Measurements from ENCODE around the gene RNU1-4.
"Not testable (repeated sequence)": the region's sequence is repeated elsewhere in the genome, so short reads cannot be mapped to it uniquely, and the experiment has no call there.

The RNU1-4 gene

DNA sequence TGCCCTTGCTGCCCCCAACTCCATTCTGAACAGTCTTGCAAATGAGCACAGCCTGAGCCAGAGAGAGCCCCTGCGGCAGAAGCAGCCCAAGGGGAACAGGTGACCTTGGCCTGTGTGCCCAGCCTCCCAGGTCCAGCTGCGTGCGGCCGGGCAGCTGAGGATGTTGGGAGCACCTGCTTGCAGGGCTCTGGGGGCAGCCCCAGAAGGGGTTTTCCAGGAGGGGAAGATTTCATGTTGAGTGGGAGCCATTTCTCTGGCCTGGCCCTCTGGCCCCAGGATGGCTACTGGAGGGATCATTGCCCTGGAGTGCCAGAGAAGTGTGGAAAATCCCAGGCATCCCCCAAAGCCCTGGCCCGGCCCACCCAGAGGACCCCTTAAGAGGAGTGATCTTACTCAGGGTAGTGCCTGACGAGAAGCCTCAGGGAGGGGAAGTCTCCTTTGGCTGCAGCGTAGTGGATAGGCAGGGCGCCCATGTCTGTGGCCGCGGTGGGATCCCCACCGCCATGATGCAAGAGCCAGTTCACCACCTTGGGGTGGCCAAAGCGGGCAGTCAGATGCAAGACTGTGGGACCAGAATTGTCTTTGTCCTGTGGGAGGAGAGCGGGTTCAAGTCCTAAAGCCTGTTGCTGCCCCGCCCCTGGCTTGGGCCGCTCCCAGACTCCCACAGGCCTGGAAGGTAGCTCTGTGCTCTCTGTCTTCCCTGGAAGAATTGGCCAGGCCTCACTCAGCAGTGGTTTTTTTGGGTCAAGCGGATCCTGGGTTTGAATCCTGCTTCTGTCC, 20.6 kb upstream of the RNU1-4 start:
- WGBS (ENCODE audit: insufficient coverage, insufficient read length): no CpG with 5 or more reads among the region's 16 CpGs
- no peak overlapping the region for H3K4me3 ChIP-seq (ENCODE audit: low read length)
- H3K27ac ChIP-seq (ENCODE audit: low read length): no peak overlapping the region
- H3K27me3 ChIP-seq (ENCODE audit: control insufficient read depth, insufficient read depth, low read length): no peaks in the 10 kb centered on the region
- H3K4me1 ChIP-seq (ENCODE audit: control insufficient read depth, insufficient read depth, low read length): peaks cover 3% of the 10 kb centered on the region; the same call in 1 of the 2 replicates
- no peaks in the 10 kb centered on the region for H3K9me3 ChIP-seq (ENCODE audit: control insufficient read depth, insufficient read depth, low read length)
- H3K36me3 ChIP-seq (ENCODE audit: control insufficient read depth, insufficient read depth, low read length): no peaks in the 10 kb centered on the region
- no peak for DNase-seq (ENCODE audit: low read depth, low spot score)

DNA sequence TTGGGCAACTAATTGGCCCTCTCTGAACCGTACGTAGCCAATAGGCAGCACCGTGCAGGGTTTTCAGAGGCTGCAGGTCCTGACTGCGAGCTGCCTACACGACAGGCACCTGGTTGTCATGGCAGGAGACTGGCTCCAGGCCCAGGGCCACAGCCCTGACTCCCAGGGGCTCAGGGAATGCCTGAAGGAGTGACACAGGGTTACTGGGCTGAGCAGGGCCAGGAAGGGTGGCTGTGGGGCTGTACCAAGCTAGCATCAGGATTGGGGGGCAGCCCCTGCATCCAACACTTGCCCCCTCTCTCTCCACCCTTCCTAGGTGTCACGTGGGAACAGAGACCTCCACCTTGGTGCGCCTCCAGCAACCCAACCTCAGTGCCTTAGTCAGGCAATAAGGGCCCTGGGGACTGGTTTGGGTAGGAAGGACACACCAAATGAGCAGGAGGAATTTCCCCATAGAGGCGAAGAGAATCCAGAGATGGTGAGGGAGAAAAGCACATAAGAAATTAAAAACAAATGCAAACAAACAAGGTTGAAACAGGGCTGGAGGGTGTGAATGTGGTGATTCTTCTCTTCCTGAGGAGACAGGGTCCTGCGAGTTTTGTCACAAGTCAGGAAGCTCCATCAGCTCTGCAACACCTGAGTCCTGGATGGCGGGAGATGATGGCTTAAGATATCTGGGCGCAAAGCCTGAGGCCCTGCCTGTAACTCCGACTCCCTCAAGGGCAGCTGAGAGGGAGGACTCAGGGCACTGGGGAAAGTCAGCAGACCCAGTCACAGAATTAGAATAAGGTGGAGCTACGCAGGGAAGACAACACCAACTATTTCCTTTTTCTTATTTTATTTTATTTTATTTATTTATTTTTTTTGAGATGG, 19.7 kb upstream of the RNU1-4 start:
- H3K36me3 ChIP-seq (ENCODE audit: control insufficient read depth, insufficient read depth, low read length): no peaks in the 10 kb centered on the region
- no peaks in the 10 kb centered on the region for H3K9me3 ChIP-seq (ENCODE audit: control insufficient read depth, insufficient read depth, low read length)
- no peak overlapping the region for H3K4me3 ChIP-seq (ENCODE audit: low read length)
- peaks cover 3% of the 10 kb centered on the region; the same call in 1 of the 2 replicates for H3K4me1 ChIP-seq (ENCODE audit: control insufficient read depth, insufficient read depth, low read length)
- H3K27me3 ChIP-seq (ENCODE audit: control insufficient read depth, insufficient read depth, low read length): no peaks in the 10 kb centered on the region
- no peak overlapping the region for H3K27ac ChIP-seq (ENCODE audit: low read length)
- WGBS (ENCODE audit: insufficient coverage, insufficient read length): no CpG with 5 or more reads among the region's 13 CpGs
- no peak for DNase-seq (ENCODE audit: low read depth, low spot score)

DNA sequence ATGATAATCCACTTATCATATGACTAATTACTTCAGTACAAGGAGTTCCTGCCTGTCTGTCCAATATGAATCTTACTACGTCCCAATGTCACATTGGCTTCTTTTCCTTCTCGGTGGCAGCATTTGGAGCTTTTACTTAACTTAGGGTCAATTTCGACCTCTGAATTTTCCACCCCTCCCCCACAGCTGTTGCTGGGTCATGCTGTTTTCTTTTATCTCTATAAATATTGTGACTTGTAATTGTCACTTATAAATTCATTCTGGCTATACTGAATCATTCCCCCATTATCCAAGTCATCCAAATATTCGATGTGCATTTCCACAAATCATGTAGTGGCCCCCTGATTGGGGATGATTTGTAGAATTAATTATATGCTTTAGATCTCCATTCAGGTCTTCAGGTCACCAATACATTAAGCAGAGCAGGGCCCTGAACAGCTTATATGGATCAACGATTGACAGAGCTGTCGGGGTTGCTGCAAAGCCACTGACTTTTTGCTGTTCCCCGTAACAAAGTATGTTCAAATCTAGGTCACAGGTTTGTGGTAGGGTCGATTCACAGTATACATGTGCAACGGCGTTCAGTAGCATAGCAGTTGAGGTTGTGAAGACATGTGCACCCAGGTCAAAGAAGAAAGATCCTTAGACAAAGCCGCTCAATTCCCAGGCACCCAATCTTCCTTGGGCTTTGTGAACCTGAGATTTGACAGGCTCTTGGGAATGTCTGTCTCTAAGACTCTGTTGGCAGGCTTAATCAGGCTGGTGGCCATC, 18.3 kb upstream of the RNU1-4 start:
- H3K27ac ChIP-seq (ENCODE audit: low read length): no peak overlapping the region
- H3K36me3 ChIP-seq (ENCODE audit: control insufficient read depth, insufficient read depth, low read length): no peaks in the 10 kb centered on the region
- H3K4me1 ChIP-seq (ENCODE audit: control insufficient read depth, insufficient read depth, low read length): peaks cover 3% of the 10 kb centered on the region; the same call in 1 of the 2 replicates
- H3K4me3 ChIP-seq (ENCODE audit: low read length): no peak overlapping the region
- DNase-seq (ENCODE audit: low read depth, low spot score): no peak
- H3K9me3 ChIP-seq (ENCODE audit: control insufficient read depth, insufficient read depth, low read length): no peaks in the 10 kb centered on the region
- whole genome bisulfite sequencing (ENCODE audit: insufficient coverage, insufficient read length): no CpG with 5 or more reads among the region's 11 CpGs
- H3K27me3 ChIP-seq (ENCODE audit: control insufficient read depth, insufficient read depth, low read length): no peaks in the 10 kb centered on the region

DNA sequence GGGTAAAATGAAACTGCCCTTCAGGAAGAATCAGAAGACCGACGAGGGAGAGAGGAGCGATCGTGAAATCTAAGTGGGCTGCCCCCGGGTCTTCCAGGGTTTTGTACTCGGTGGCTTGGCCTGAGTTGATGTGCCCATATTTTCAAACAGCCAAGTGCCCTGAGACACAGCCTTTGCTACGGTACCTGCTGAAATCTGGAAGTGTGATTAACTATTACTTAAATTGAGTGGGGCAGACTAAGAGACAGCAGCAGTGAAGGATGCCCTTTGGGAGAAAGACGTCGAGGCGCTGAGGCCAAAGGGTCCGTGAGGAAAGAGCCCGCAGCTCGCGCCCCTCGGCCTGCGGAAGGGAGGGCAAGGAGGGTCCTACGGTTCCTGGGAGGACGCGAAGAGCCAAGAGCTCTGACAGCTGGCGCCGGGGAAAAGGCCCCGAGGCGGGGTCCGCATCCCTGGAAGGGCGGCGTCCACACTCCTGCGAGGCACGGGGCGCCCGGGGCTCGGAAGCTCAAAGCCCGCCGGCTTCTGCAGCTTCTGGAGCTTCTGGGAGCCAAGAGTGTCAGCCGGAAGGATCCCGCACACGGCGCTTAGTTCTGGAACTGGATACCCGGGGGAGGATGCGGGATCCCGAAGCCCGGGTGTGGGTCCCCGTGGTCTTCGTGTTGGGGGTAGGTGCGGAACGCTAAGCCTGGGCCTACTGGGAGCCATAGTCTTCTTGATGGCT, 15.4 kb upstream of the RNU1-4 start:
- H3K4me3 ChIP-seq (ENCODE audit: low read length): no peak overlapping the region

DNA sequence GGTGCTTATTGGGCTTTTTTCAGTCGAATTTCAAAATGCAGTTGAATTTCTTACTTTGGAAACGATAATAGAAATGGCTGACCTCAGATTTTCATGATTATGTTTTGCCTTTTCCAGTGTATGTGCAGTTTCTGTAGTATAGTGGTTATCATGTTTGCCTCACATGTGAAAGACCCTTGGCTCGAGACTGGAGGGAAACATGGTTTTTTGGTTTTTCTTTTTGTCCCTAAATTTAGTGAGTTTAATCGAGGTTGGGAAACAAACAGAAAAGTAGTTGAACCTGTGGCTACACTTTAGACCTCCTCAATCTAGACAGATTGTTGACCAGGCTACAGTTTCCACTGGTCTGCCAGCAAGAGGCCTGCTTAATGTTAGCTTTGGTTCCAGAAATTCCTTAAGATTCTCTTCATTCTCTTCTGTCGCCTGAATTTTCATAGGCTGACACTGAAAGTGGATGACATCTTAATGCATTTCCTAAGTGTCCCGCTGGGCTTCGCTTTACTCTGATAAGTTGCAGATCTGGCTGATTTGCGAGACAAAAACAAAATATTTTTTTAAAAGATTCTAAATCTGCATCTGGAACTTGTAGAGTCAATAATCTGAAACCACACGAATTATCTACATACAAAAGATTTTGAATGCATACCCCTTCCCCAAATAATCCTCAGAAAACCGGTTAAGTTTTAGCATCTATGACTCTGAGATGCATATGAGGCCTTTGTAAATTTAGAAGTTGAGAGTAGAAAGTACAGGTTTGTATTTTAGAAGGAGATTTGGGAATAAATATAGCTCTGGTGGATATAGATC, 14.7 kb upstream of the RNU1-4 start:
- not testable (repeated sequence) for DNase-seq (ENCODE audit: low read depth, low spot score); H3K9me3 ChIP-seq (ENCODE audit: control insufficient read depth, insufficient read depth, low read length); H3K4me1 ChIP-seq (ENCODE audit: control insufficient read depth, insufficient read depth, low read length); H3K27me3 ChIP-seq (ENCODE audit: control insufficient read depth, insufficient read depth, low read length); H3K36me3 ChIP-seq (ENCODE audit: control insufficient read depth, insufficient read depth, low read length); H3K4me3 ChIP-seq (ENCODE audit: low read length); H3K27ac ChIP-seq (ENCODE audit: low read length)
- WGBS (ENCODE audit: insufficient coverage, insufficient read length): no CpG with 5 or more reads among the region's 10 CpGs

More for the DNA sequence above, 15.4 kb upstream of the RNU1-4 start:
- Histone ChIP-seq H3K36me3 (ENCODE audit: control insufficient read depth, insufficient read depth, low read length) (no peaks in the 10 kb centered on the region), H3K27me3 (ENCODE audit: control insufficient read depth, insufficient read depth, low read length) (no peaks in the 10 kb centered on the region), H3K27ac (ENCODE audit: low read length) (no peak overlapping the region), H3K9me3 (ENCODE audit: control insufficient read depth, insufficient read depth, low read length) (no peaks in the 10 kb centered on the region), H3K4me1 (ENCODE audit: control insufficient read depth, insufficient read depth, low read length) (no peaks in the 10 kb centered on the region; the same call in 1 of the 2 replicates)
- no CpG with 5 or more reads among the region's 45 CpGs for WGBS (ENCODE audit: insufficient coverage, insufficient read length)
- DNase-seq (ENCODE audit: low read depth, low spot score): no peak

DNA sequence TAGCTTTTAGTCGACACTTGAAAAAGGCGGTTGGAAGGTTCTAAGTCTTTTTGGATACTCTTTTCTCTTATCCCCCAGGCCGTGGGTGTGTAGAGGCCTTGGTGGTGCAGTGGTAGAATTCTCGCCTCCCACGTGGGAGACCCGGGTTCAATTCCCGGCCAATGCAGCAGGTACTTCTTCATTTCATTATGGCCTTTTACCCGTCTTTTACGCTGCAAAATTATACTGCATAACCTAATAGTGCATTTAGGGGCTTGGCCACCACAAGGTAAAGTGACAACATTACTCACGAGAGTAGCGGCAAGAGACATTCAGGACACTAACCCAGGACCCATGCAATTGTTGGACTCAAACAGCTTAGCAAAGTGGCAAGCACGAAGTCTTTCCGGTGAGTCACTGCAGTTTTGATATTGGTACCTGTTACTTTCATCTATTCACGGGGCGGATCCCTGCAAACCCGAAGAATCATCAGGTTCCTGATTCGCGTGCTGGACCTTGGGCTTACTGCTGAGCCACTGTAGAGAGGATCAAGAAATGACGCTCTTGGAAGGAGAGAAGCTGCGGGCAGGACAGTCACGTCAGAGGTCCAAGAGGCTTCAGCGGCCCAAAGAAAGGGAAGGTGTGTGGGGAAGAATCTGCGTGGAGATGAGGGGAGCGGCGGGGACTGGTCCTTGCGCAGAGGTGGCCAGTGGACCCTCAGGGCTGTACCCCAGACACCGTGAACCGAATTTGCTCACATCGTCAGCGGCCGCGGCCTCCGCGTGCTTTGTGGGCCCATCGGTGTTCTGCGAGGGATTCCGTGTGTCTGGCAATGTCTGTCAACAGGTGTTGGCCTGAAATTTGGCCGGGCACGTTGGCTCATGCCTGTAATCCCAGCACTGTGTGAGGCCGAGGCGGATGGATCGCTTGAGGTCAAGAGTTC, 12.9 kb upstream of the RNU1-4 start:
- no CpG with 5 or more reads among the region's 42 CpGs for WGBS (ENCODE audit: insufficient coverage, insufficient read length)
- H3K4me3 ChIP-seq (ENCODE audit: low read length): no peak overlapping the region
- H3K36me3 ChIP-seq (ENCODE audit: control insufficient read depth, insufficient read depth, low read length): no peaks in the 10 kb centered on the region
- H3K9me3 ChIP-seq (ENCODE audit: control insufficient read depth, insufficient read depth, low read length): no peaks in the 10 kb centered on the region
- no peak overlapping the region for H3K27ac ChIP-seq (ENCODE audit: low read length)
- no peaks in the 10 kb centered on the region; the same call in 1 of the 2 replicates for H3K4me1 ChIP-seq (ENCODE audit: control insufficient read depth, insufficient read depth, low read length)
- H3K27me3 ChIP-seq (ENCODE audit: control insufficient read depth, insufficient read depth, low read length): no peaks in the 10 kb centered on the region
- DNase-seq (ENCODE audit: low read depth, low spot score): no peak

DNA sequence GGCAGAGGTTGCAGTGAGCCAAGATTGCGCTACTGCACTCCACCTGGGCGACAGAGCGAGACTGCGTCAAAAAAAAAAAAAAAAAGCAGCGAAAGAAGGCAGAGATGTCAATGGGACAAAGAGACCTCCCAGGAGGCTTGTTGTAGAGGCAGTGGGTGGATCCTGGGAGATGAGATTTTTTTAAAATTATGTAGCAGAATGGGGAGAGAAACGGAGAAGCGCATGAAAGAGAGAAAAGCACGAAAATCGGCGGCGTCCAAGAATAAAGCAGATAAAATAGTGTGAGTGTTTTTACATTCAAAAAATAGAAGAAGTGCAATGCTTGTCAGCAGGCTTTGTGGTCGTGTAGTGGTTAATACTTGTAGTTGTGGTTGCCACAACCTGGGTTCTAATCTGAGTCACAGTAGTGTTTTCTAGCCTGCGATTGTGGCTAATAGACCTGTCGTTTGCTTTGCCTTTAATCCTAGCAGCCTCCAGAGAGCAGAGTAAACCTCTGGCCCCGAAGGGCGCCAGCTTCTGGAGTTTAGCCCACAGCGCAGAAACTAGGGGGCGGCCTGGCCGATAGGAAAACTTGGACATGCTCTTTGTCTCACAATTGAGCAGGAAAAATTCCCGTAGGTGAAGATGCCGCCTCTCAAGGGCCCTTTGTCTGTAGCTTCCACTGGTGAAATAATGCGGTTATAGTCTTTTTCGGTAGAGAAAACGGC, 11.9 kb upstream of the RNU1-4 start:
- not testable (repeated sequence) for H3K9me3 ChIP-seq (ENCODE audit: control insufficient read depth, insufficient read depth, low read length); H3K4me3 ChIP-seq (ENCODE audit: low read length); H3K27me3 ChIP-seq (ENCODE audit: control insufficient read depth, insufficient read depth, low read length); H3K27ac ChIP-seq (ENCODE audit: low read length); H3K4me1 ChIP-seq (ENCODE audit: control insufficient read depth, insufficient read depth, low read length); DNase-seq (ENCODE audit: low read depth, low spot score); H3K36me3 ChIP-seq (ENCODE audit: control insufficient read depth, insufficient read depth, low read length)
- WGBS (ENCODE audit: insufficient coverage, insufficient read length): 100% methylated on average over 5 of the region's 24 CpGs

DNA sequence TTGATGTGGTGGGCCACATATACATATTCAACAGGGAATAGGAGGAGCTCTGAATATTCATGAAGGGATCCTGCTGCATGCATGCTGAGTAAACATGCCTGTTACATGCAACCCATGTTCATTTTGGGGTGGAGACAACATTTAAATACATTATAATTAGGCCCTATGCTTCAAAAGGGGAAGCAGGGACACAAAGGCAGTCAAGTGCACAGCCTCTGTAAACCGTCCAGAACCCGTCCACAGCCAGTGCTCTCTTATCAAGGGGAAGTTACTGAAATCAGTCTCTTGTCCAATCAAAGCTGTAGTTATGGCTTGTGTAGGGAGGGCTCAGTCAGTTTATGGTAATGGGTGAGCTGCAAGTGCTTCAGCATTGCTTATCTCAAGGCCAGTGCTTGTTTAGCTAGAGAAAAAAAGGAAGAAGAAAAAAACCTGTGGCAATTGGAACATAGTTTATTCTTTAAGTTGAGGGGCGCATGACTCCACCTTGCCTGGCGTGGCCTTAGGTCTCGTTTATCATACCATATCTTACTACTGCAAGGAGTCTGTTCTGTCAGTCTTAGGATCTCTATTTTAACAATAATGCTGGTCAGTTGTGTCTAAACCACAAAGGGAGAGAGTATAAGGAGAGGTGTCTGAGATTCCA, 7.9 kb upstream of the RNU1-4 start:
- not testable (repeated sequence) for H3K9me3 ChIP-seq (ENCODE audit: control insufficient read depth, insufficient read depth, low read length); H3K27ac ChIP-seq (ENCODE audit: low read length); DNase-seq (ENCODE audit: low read depth, low spot score); H3K4me1 ChIP-seq (ENCODE audit: control insufficient read depth, insufficient read depth, low read length); H3K27me3 ChIP-seq (ENCODE audit: control insufficient read depth, insufficient read depth, low read length); H3K4me3 ChIP-seq (ENCODE audit: low read length); H3K36me3 ChIP-seq (ENCODE audit: control insufficient read depth, insufficient read depth, low read length)
- WGBS (ENCODE audit: insufficient coverage, insufficient read length): no CpG with 5 or more reads among the region's 5 CpGs
